GM15510 (cell line): ENCODE results near the gene CDC45.

Experiments used
- POLR2A ChIP-seq: IDR thresholded peaks from 3 replicates; pipeline ENCODE4 v1.6.1; 2011; ENCODE audit warnings: borderline replicate concordance; ENCODE audit not compliant: insufficient read length; ENCODE audit errors: extremely low read depth

CDC45 gene

GRCh38 chr22:19479355-19480172 is at the start of gene CDC45:
Gene CDC45, plus strand, starts transcription at chr22:19479920. Its CDS starts 49 bp downstream, at chr22:19479969.
- TF ChIP-seq POLR2A: peak; percentile 71

GRCh38 chr22:19429950-19430889 is 49.5 kb upstream of the CDC45 start:
- no peak for TF ChIP-seq POLR2A

GRCh38 chr22:19430890-19431541 is 48.7 kb upstream of the CDC45 start:
- TF ChIP-seq POLR2A: no peak

- peak; percentile 57 for TF ChIP-seq POLR2A
Observed at GRCh38 chr22:19431649-19432132, 48.0 kb upstream of the CDC45 start, which contains the start of gene HIRA. Gene HIRA, minus strand, starts transcription at chr22:19431733. Its CDS starts 257 bp downstream, at chr22:19431476.

- TF ChIP-seq POLR2A: peak; percentile 98
Observed at GRCh38 chr22:19432133-19432851, 47.4 kb upstream of the CDC45 start, which contains the start of gene MRPL40. Gene MRPL40, plus strand, starts transcription at chr22:19432545. Its CDS starts 10 bp downstream, at chr22:19432555.

- no peak for TF ChIP-seq POLR2A
Observed at GRCh38 chr22:19434401-19434800, 45.3 kb upstream of the CDC45 start.

- no peak for TF ChIP-seq POLR2A
Observed at GRCh38 chr22:19434829-19435580, 44.7 kb upstream of the CDC45 start.

GRCh38 chr22:19438298-19438697 is 41.4 kb upstream of the CDC45 start:
- TF ChIP-seq POLR2A: no peak

- TF ChIP-seq POLR2A: no peak
Observed at GRCh38 chr22:19440411-19441195, 39.1 kb upstream of the CDC45 start.

GRCh38 chr22:19442166-19442565 is 37.6 kb upstream of the CDC45 start:
- TF ChIP-seq POLR2A: no peak

GRCh38 chr22:19443544-19444211 is 36.0 kb upstream of the CDC45 start:
- no peak for TF ChIP-seq POLR2A
